ENCODE data around the gene HORMAD2.

Gene HORMAD2

DNA sequence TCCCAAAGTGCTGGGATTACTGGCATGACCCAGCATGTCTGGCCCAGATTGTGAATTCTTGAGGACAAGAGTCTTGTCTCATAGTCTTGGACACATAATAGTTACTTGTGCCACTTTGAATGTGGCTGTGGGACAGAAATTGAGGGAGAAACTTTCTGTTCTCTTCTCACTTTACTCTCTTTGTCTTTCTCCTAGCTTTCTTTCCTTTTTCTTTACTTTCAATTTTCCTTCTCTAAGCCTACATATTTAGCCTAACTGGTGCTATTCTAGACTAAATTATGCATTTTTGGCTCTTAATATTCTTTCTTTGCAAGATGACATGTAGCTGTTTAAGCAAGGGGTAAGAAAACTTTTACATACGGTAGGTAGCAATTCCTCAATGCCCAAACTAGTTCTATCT lies 33.2 kb downstream of the HORMAD2 start:
- DNase-seq, result no peak

DNA sequence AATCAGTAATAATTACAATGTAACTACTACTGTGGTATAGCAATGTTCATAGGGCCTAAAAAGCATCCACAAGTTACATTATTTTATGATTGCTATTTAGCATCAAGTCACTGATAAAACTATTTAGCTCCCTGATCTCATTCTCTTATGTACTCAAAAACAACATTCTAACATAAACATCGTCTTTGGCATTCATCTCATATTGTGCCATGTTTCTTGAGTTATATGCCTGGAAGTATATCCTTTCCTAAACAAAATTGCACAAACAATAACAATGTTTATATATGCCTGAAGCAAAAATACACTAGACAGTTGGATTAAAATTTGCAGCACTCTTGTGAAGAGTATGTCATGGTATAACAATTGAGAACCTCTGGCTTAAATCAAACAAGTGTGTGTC lies 34.1 kb downstream of the HORMAD2 start:
- no peak for DNase-seq

DNA sequence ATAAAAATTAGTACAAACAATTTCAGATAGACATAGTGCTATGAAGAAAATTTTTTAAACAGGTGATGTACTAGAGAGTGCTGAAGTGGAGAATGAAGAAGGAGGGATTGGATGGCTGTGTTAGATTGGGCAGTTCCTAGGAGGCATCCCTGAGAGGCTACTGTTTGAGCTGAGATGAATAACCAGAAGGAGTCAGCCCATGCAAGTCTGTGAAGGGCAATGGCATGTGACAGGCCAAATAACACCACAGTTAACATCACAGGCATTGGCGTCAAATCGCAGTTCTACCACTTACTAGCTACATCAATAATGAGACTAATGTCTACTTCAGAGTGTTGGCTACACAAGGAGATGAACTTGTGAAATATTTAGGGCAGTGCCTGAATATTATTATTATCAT lies 35.4 kb downstream of the HORMAD2 start:
- no peak for DNase-seq

DNA sequence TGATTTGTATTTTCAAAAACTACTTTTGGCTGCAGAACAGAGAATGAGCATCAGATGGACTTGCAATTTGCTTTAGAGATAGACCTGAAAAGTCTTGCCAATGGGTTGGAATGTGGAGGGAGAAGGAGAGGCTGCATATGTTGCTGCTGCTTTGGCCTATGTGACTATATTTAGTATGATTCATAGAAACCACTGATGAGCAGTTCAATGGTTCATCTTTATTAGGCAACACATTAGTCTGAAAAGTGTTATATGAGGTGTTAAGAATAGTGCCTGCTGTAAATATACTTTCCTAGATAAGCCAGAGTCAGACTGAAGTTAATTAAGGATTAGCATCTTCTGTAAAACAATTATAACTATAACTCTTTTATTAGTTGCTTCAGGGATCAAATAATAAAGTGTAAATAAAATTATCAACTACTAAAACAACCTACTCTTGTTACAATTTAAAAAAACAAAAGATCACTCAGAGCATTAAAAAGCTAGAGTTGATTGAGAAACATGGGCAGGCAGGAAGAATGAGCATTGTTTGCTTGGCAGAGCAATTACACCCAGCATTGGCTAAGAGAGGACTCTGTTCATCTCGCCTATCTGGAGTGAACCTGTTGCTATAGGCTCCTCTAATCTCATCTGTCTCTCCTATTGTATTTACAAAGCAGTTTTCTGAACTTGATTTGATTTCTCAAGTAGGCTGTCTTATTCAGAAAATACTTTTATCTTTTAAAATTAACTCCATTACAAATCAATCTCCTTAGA lies 36.3 kb downstream of the HORMAD2 start:
- DNase-seq, result no peak

DNA sequence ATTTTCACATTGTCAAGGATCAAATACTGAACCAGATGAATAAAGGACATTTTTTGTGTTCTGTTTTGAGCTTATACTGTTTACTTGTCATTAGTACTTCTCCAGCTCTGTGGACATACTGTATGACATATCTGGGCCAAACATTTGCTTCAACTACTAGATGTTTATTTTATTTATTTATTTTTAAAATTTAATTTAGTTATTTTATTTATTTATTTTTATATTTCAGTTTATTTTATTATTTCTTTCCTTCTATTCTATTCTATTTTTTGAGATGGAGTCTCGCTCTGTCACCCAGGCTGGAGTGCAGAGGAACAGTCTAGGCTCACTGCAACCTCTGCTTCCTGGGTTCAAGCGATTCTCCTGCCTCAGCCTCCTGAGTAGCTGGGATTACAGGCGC lies 37.0 kb downstream of the HORMAD2 start:
- no peak for DNase-seq

DNA sequence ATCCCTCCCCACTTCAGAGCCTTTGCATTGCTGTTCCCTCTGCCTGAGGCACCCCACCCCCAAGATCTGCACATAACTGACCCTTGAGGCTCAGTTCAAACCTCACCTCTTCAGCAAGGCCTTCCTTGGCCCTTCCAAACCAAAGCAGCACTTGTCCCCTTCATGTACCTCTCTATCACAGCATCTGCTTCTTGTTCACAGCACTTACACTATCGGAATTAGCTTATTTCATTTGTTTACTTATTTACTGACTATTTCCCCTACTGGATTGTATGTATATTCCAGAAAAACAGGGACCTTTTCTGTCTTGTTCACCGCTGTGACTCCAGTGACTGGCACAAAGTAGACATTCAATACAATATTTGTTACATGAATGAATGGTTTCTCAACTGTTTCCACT lies 38.0 kb downstream of the HORMAD2 start:
- no peak for DNase-seq

DNA sequence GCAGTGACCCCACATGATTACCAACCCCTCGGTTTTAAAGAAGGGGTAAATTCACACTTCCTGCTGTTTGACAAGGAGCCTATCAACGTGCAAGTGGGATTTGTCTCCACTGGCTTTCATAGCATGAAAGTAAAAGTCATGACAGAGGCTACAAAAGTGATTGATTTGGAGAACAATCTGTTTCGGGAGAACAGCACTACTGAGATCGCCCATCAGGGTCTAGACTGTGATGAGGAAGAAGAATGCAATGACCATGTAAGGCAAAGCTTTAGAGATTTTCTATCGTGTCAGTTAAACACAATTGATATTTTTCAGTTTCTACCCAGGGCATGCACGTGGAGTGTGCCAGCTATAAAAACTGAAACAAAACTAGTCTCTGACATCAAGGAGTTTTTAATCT lies 41.7 kb downstream of the HORMAD2 start:
- no peak for DNase-seq

DNA sequence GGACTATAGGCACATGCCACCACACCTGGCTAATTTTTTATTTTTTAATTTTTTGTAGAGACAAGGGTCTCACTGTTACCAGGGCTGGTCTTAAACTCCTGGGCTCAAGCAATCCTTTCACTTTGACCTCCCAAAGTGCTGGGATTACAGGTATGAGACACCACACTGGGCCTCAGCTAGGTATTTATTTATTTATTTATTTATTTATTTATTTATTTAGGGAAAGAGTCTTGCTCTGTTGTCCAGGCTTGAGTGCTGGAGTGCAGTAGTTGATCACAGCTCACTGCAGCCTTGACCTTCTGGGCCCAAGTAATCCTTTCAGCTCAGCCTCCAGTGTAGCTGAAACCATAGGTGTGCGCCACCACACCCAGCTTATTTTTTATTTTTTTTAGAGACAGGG lies 43.2 kb downstream of the HORMAD2 start:
- DNase-seq, result no peak

DNA sequence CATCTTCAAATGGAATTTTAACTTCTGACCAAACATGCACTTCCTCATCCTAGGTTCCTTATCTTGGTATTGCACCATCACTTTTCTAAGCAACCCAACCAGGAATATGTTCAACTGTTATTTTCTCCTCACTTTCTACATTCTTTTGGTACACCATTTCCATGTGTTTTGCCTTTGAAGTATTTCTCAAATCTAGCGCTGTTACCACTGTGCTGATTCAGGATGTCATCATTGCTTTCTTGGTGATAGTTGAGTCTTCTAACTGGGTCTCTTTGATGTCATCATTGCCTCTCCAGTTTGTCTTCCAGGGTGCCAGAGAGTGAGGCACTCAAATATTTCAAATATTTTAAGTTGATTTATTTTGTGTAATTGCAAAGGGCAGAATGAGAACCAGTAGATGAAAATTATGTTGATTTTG lies 47.5 kb downstream of the HORMAD2 start:
- no peak for DNase-seq

DNA sequence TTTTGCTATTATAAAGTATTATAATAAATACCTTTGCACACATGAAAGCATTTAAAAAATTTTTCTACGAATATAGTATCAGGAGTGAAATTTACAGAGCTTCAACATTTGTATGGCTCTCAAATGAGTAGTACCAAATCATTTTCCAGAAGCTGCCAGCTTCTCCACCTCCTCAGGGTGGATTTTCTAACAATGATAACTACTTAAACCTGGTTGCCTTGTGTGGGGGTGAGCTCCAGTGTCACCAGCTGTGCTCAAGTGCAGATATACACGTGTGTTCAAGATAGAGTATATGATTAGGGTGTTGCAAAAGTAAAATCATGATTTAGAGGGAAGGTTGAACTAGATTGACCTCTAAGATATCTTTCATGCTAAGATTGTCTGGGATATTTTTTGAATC lies 48.2 kb downstream of the HORMAD2 start:
- no peak for DNase-seq

DNA sequence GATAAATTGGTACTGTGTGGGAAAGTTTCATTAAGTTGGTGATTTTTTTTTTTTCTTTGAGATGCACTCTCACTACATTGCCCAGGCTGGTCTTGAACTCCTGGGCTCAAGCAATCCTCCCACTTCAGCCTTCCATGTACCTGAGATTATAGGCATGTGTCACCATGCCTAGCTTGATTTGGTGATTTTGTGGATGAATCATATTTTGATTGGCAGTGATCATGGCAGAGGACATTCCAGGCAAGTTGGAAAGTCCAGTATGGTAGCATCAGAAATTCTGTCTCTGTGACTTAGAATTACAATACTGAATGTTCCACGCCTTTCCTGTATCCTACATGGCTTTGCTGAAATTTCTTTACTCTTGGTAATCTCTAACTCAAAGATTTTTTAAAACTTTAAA lies 49.4 kb downstream of the HORMAD2 start:
- no peak for DNase-seq

DNA sequence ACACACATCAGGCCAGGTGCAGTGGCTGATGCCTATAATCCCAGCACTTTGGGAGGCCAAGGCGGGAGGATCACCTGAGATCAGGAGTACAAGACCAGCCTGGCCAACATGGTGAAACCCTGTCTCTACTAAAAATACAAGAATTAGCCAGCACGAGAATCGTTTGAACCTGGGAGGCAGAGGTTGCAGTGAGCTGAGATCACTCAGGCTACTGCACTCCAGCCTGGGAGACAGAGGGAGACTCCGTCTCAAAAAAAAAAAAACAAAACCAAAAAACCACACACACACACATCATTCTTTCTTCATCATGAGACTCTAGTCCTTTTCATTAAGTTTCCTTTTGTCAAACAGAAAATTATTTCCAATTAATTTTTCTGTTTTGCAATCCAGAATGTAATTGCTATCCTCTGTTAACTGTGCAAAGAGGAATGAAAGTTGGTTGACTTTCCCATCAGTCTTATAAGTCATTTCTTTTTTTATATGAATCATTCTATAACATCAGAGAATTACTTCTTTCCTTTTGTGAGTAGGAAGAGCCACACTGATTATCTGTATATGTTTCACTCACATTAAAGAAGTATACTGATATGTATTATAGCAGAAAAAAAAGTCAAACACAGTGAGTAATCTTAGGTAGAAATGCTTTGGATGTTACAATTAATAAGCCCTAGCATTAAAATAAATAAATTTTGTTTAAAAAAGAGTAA lies 52.2 kb downstream of the HORMAD2 start:
- no peak for DNase-seq

DNA sequence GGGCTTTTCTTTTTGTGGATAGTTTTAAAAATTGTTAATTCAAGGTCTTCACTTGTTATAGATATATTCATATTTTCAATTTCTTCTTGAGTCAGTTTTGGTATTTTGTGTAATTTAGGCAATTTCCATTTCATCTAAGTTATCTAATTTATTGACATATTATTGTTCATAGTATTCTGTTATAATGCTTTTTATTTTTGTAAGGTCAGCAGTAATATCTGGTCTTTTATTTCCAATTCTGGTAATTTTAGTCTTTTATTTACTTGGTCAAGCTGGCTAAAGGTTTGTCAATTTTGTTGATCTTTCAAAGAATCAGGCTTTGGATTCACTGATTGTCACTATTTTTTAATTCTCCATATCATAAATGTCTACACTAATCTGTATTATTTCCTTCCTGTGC lies 60.1 kb downstream of the HORMAD2 start:
- DNase-seq, result no peak

DNA sequence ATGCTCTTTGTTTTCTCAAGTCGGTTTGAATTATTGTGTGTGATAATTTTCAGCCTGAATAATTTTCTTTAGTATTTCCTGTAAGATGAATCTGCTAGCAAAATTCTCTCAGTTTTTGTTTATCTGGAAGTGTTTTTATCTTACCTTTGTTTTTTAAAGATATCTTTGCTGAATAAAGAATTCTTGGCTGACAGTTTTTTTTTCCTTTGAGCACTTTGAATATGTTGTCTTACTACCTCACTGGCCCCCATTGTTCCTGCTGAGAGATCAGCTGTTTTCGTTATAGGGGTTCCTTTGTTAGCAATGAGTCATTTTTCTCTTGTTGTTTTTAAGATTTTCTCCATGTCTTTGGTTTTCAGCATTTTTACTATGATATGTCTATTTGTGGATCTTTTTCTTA lies 63.0 kb downstream of the HORMAD2 start:
- DNase-seq, result no peak

DNA sequence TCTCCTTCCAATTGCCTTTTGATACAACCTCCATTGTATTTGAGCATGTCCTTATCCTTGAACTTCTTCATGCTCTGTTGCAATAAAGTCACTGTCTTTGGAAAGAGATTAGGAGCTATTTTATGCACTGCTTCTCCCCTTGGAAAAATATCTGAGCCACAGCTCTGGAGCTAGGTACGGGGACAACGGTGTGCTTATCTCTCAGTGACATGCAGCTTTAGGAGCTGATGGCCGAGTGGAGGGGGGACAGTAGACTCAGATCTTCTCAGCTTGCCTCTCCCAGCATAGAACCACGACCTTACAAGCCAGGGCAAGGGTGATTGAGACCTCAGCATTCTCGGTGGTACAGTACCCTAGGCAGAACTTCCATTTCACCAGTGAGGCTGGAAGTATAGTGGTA lies 64.1 kb downstream of the HORMAD2 start:
- no peak for DNase-seq

DNA sequence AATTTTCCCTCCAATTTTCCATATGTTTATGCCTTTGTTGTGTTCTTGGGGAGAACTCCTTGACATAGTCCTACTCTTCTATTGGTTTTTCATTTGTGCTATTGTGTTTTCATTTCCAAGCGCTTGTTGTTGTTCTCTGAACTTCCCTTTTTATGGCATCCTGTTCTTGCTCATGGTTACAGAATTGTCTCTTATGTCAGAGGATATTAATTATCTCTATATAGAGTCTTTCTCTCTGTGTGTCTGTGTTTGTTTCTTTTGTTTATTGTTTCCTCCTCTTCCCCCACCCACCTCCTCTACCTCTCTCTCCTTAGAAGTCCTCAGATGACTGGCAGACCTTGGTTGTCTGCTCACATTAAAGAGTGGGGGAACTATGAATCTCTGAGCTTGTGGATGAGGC lies 69.9 kb downstream of the HORMAD2 start:
- DNase-seq, result no peak

DNA sequence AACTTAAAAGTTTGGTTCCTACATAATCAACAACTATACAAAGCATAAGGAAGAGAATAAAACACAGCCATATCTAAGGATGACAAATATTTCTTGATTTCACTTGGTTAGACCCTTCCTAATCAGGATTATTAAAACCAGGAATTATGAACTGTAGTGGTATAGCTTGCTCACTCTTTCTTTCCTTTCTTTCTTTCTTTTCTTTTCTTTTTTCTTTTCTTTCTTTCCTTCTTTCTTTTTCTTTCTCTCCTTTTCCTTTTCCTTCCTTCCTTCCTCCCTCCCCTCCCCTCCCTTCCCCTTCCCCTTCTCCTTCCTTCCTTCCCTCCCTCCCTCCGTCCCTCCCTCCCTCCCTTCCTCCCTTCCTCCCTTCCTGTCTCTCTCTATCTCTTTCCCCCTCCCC lies 78.0 kb downstream of the HORMAD2 start:
- no peak for DNase-seq

DNA sequence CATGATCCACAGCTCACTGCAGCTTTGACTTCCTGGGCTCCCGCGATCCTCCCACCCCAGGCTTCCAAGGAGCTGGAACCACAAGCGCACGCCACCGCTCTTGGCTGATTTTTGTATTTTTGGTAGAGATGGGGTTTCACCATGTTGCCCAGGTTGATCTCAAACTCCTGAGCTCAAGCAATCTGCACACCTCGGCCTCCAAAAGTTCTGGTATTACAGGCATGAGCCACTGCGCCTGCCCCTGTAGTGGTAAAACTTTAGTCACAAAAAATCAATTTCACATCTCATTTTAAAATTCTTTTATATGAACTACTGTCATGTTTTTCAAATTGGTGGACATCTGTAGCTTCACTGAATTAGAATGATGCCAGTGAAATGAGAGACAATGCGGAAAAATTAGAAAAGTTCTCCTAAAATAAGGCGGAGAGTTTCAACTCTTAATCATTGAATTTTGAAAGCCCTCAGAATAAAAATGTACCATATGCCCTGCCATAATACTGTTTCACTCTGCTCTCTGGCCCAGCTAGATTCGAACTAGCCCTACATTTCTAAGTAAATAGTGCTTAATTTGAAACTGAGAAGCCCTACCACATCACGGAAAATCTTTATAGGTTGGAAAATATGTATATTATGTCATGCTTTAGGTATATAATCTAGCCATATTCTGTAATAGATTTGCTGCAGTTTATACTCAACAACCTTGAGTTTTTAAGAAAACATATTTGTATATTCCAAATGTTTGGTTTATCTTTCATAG lies 78.7 kb downstream of the HORMAD2 start:
- DNase-seq, result no peak

DNA sequence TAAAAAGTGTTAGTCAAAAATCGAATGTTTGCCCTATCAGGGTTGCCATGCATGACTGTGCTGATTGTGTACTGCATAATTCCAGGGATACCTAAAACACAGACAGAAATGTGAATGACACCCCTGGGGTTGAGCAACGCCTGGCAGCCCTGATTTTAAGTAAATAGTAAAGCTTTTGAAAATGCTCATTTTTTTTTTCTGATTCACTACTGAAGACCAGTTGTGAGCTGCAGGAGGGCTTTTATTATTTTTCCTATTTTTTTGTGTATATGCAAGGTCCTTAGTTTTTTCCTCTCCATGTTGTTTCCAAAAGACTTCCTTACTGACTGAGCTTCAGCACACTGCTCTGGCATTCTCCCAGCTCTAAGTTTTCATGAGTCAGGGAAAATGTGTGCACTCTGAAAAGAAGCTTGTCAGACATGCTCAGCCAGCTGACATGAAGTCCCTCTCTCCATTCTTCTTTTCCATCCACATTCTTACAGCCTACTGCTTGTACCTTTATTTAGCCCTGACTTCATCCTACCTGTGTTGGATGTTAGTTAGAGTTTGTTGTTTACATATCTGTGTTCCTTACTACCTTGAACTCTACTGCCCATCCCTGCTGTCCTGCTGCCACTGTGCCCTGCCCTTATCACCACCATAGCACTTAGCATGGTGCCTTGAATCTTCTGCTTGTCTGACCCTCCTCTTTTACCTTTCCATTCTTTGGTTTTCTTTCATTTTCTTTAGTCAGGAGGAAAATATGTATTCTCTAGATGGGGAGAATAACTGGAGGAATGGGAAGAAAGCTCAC lies 79.5 kb downstream of the HORMAD2 start:
- DNase-seq, result peak in 1 of 2 experiments; percentile 23

DNA sequence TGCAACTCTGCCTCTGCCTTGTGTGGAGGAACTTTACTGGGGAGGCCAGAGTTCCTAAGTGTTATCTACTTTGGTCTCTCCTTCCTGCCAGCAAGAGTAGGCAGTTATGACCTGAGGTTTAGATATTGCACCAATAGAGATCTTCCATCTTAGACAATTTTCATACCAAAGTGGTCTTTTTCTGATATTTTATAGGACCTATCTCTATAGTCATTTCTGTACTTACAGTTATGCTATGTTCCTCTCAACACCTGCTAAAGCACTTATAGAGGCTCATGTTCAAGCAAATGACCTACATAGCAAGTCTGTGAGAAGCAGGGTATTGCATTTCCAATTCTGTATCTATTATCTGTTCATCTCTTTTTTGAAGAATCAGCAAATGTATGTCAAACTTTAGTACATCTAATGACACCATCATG lies 80.8 kb downstream of the HORMAD2 start:
- no peak for DNase-seq

DNA sequence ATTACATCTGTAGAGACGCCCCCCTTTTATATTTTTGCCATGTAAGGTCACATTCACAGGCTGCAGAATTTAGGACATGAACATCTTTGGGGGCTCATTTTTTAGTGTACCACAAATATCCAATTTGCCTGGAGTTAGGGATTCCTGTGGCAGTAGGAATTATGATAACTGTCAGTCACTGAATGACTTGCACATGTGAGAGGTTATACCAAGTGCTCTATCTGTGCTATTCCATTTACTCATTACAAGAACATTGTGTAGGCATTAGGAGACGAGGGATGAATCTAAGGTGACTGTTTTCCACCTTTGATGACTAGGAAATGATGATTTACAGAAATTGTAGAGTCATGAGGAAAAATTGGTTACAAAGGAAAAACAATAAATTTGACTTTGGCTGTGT lies 87.0 kb downstream of the HORMAD2 start:
- DNase-seq, result no peak

DNA sequence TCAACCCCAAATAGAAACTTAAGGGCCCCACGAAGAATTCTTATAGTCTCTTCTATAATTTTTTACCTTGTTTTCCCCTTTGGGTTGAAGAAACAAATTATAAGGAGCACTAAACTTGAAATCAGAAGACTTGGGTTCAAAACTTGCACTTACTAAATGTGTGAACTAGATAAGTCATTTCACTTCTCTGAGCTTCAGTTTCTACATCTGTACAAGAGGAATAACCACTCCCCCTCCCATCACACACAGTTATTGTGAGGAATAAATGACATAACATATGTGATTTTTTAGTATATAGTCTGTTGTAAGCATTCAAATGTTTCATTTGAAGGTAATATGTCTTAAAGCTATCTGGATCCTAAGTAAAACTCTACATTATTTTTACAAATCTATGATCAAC lies 87.5 kb downstream of the HORMAD2 start:
- no peak for DNase-seq

DNA sequence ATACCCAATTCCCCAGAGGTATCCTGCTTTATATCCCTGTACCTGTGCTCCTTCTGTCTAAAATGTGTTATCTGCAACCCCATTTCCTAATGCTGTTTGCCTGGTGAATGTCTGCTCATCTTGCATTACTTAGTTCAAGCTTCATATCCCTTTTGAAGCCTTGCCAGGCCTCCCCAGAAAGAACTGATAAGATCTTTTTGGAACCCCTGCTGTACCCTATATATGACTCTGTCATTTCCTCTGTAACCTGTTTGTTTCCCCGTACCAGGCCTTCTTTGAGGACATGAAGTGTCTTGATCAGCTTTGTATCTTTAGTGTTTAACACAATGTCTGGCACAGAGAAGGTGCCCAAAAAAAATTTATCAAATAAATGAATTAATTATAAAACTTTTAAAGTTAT lies 88.7 kb downstream of the HORMAD2 start:
- DNase-seq, result no peak

Measured in NCI-H446 (cell line).